OCI-LY7 (cell line): ENCODE measurements around the gene ARFGAP2.

Experiments
- CTCF ChIP-seq: fragments of 200-600 bp; sonication (generic); conservative IDR thresholded peaks from 2 replicates; pipeline ENCODE4 v1.5.1; 2014; ENCODE audit warnings: mild to moderate bottlenecking, antibody characterized with exemption, low read length, moderate library complexity, mixed read lengths
- EZH2phosphoT487 ChIP-seq: fragments of 200-600 bp; sonication (generic); IDR thresholded peaks from 2 replicates; pipeline ENCODE4 v1.6.1; 2018; ENCODE audit warnings: low read depth, borderline replicate concordance, mild to moderate bottlenecking, mixed run types, antibody characterized with exemption, low read length, moderate library complexity, mixed read lengths

- TF ChIP-seq CTCF (no peak), EZH2phosphoT487 (no peak)
Observed at GRCh38 chr11:47202576-47202975, 25.9 kb upstream of the ARFGAP2 start.
